ENCODE data around the gene UBTF. TPM values are rescaled to one million over a fixed set of nuclear protein-coding genes. Genes with fewer than 3 reads are reported as not detected.
"Not testable (repeated sequence)": the region's sequence is repeated elsewhere in the genome, so short reads cannot be mapped to it uniquely, and the experiment has no call there.

UBTF gene
- total RNA-seq, 2 donors from 2014 or later = 48.2 to 55.4 TPM

DNA sequence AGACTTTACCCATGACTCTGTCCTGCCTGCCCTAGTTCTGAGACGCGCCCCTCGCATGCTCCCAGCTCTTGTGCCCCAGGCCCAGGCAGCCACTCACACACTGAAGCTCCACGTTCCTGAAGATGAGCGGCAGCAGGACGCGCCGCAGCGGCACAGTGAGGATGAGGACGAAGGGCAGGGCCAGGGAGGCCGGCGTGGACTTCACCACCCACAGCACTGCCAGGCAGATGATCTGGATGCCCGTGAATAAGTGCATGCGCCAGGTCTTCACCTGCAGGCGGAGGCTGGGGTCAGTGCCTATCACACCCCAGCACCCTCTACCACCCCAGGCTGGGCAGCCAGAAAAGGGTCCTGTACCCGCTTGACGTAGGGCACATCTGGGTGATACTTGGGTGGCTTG lies 31.6 kb upstream of the UBTF start:
- H3K36me3 ChIP-seq = no peaks in the 10 kb centered on the region
- no peak overlapping the region for H3K27ac ChIP-seq
- no peak overlapping the region for H3K4me3 ChIP-seq
- no peak for TF ChIP-seq CTCF (IDR thresholded peaks at IDR 0.05)
- peaks cover 7 to 11% of the 10 kb centered on the region in 2 donors for H3K4me1 ChIP-seq (ENCODE audit: control insufficient read depth in 1 of 2, low read depth in 2 of 2)
- H3K27me3 ChIP-seq (replicated peaks; ENCODE audit: insufficient read depth) = no peaks in the 10 kb centered on the region
- no peak for DNase-seq (ENCODE audit: low spot score)
- no peaks in the 10 kb centered on the region for H3K9me3 ChIP-seq
- ATAC-seq (ENCODE audit: insufficient number of reproducible peaks, low FRiP score, low read depth) = no peak

DNA sequence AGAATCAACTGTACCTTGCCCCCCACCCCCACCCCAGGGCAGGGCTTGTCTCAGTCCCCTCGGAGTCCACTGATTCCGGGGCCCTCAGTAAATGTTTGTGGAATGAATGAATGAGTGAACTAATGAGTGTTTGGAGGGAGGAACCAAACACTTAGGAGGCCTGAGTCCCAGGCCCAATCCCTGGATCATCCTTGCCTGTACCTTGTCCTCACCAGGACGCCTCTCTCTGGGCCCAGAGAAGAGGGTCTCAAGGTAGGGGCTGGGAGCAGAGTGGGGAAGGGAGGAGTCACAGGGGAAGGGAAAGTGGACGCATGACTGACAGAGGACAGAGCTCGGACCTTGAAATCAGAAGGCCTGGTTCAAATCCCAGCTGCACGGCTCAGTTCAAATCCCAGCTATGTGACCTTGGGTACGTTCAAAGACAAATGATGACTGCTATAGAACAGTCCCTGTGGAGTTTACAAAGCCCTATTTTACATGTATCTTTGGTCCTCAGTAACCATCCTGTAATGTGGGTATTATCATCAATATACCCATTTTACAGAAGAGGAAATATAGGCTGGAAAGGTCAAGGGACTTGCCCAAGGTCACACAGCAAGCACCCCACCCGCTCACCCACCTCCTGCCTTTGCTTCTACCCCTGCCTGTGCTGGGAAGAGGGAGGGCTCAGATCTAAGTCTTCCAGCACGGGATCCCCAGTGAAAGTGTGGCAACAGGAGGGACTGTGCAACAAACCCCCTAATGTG lies 30.2 kb upstream of the UBTF start:
- H3K4me1 ChIP-seq (ENCODE audit: control insufficient read depth in 1 of 2, low read depth in 2 of 2) = peaks cover 7 to 11% of the 10 kb centered on the region in 2 donors
- H3K4me3 ChIP-seq = no peak overlapping the region
- TF ChIP-seq CTCF (IDR thresholded peaks at IDR 0.05) = no peak
- DNase-seq (ENCODE audit: low spot score) (no peak), ATAC-seq (ENCODE audit: insufficient number of reproducible peaks, low FRiP score, low read depth) (no peak)
- H3K36me3 ChIP-seq = no peaks in the 10 kb centered on the region
- no peak overlapping the region for H3K27ac ChIP-seq
- no peaks in the 10 kb centered on the region for H3K9me3 ChIP-seq
- H3K27me3 ChIP-seq (replicated peaks; ENCODE audit: insufficient read depth) = no peaks in the 10 kb centered on the region

- TF ChIP-seq CTCF (IDR thresholded peaks at IDR 0.05) = no peak
- H3K4me1 ChIP-seq (ENCODE audit: control insufficient read depth in 1 of 2, low read depth in 2 of 2) = peaks cover 7 to 11% of the 10 kb centered on the region in 2 donors
- H3K9me3 ChIP-seq = no peaks in the 10 kb centered on the region
- H3K27me3 ChIP-seq (replicated peaks; ENCODE audit: insufficient read depth) = no peaks in the 10 kb centered on the region
- DNase-seq (ENCODE audit: low spot score) (no peak), ATAC-seq (ENCODE audit: insufficient number of reproducible peaks, low FRiP score, low read depth) (no peak)
- no peaks in the 10 kb centered on the region for H3K36me3 ChIP-seq
- no peak overlapping the region for H3K27ac ChIP-seq
- no peak overlapping the region for H3K4me3 ChIP-seq
Measured at GRCh38 chr17:44247876-44248736, 28.6 kb upstream of the UBTF start.

GRCh38 chr17:44247440-44247841 lies 28.0 kb upstream of the UBTF start:
- no peak for DNase-seq (ENCODE audit: low spot score)
- peaks cover 7 to 11% of the 10 kb centered on the region in 2 donors for H3K4me1 ChIP-seq (ENCODE audit: control insufficient read depth in 1 of 2, low read depth in 2 of 2)
- no peaks in the 10 kb centered on the region for H3K36me3 ChIP-seq
- H3K4me3 ChIP-seq = no peak overlapping the region
- H3K9me3 ChIP-seq = no peaks in the 10 kb centered on the region
- no peak for TF ChIP-seq CTCF (IDR thresholded peaks at IDR 0.05)
- H3K27ac ChIP-seq = no peak overlapping the region
- no peak for ATAC-seq (ENCODE audit: insufficient number of reproducible peaks, low FRiP score, low read depth)
- H3K27me3 ChIP-seq (replicated peaks; ENCODE audit: insufficient read depth) = no peaks in the 10 kb centered on the region

DNA sequence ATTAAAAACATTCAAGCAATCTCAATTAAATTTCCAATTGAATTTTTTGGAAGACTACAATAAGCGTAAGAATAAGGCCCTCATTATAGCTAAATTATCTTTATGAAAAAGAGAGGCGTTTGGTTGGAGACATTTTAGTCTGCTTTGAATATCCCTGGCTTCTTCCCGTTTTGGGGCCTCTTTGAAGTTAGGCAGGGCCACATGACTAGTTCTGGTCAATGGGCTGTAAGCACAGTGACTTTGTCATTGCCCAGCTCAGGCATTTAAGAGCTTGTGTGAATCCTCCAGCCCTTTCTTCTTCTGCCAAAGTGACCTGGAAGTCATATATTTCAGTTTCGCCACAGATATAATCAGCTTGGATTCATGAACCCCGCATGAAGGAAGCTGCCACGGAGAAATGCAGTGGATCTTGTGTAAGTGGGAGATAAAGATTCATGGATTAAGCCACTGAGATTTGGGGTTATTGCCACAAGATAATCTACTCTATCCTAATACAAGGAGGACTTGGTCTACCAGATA lies 21.7 kb upstream of the UBTF start:
- DNase-seq (ENCODE audit: low spot score) = no peak

DNA sequence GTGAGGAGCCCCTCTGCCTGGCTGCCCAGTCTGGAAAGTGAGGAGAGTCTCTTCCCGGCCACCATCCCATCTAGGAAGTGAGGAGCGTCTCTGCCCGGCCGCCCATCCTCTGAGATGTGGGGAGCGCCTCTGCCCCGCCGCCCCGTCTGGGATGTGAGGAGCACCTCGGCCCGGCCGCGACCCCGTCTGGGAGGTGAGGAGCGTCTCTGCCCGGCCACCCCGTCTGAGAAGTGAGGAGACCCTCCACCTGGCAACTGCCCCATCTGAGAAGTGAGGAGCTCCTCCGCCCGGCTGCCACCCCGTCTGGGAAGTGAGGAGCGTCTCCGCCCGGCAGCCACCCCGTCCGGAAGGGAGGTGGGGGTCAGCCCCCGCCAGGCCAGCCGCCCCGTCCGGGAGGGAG lies 18.4 kb upstream of the UBTF start:
- not testable (repeated sequence) for H3K9me3 ChIP-seq; ATAC-seq (ENCODE audit: insufficient number of reproducible peaks, low FRiP score, low read depth); H3K27me3 ChIP-seq (replicated peaks; ENCODE audit: insufficient read depth); H3K36me3 ChIP-seq; DNase-seq (ENCODE audit: low spot score); H3K4me3 ChIP-seq; H3K4me1 ChIP-seq (ENCODE audit: control insufficient read depth in 1 of 2, low read depth in 2 of 2); H3K27ac ChIP-seq

More for the DNA sequence above, 21.7 kb upstream of the UBTF start:
- TF ChIP-seq CTCF (IDR thresholded peaks at IDR 0.05) = no peak
- Histone ChIP-seq H3K36me3 (no peaks in the 10 kb centered on the region), H3K9me3 (no peaks in the 10 kb centered on the region), H3K27ac (no peak overlapping the region), H3K4me1 (ENCODE audit: control insufficient read depth in 1 of 2, low read depth in 2 of 2) (no peaks in the 10 kb centered on the region), H3K4me3 (no peak overlapping the region), H3K27me3 (replicated peaks; ENCODE audit: insufficient read depth) (no peaks in the 10 kb centered on the region)
- ATAC-seq (ENCODE audit: insufficient number of reproducible peaks, low FRiP score, low read depth) = no peak
